NOMO-1 (cell line): ENCODE data around the gene MTHFS.
"Not testable (repeated sequence)": the region's sequence is repeated elsewhere in the genome, so short reads cannot be mapped to it uniquely, and the experiment has no call there.

ENCODE experiments used
- DNase-seq, 2 experiments: peaks; one replicate each; lab custom pipeline; 2025; ENCODE audit not compliant: unreplicated experiment in 2 of 2; lab: John Stamatoyannopoulos, UW

Gene MTHFS

DNA sequence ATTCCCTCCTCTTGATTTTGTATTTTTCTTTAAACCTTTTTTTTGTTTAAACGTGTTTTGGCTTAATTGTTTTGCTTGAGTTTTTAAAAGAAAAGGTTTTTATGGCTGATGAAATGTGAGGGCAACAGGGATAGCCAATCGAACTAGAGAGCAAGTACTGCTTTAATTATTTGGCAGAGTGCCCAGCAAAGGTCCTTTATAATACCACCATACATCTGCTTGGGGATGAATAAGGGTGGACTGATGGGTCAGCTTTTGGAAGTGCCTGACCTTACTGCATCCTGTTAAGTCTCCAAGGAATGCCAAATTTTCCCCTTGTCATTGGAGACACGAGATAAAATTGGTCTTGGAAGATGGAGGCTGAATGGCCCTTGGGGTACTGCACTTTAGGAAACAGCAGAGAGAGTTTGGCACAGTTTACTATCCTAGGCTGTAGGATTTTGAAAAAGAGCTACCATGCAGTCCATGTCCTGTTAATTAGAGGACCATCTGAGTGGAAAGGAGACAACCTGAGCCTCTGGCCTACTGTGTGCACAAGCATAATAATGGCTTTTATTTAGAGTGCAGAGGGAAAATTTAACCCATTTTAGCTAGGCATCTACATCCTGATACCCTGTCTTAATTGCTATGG is 19.8 kb upstream of the MTHFS start:
- no peak for DNase-seq

DNA sequence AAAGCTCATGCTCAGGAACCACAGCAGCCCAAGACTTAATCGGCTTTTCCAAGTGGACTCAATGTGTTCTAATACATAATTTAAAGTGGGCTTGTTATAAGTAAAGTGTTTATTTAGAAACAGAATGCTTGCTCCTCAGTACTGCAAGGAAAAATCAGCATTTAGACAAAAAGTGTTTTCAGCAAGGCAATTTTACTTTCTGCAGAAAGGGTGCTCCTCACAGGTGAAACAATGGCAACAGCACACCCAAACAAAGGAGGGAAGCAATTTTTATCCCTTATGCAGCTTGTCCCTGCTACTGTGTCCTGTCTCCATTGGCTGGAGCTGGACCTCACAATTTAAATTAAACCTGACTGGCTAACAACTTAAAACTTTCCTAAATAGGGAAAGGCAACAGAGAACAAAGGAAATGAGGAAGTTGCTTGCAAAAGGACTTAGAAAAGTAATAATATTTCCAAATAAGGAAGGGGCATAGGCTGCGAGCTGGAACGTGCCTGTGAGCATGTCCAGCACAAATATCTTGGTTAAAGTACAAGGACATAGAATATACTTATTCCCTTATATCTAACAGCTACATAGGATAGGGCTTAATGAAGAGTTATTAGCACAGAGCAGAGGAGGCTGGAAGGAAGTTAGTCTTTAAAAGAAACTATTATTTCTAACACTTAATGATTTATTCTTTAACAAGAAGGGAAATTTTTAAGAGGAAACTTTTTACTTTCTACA is 19.1 kb upstream of the MTHFS start:
- DNase-seq: not testable (repeated sequence)

DNA sequence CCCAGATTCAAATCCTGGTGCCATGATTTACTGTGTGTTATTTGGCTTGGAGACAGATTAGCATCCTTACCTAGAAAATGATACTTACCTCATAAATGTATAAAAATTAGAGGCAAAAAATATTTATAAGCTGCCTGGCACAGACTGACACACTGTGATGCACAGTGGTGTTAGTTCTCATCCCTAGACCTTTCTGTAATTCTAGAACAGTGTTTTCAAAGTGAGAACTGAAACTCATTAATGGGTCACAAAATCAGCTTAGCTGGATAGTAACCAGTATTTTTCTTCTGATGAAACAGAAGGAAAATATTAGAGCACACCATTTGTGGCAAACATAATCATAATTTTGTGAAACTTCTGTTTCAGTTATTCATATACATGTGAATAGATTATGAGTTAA is 17.9 kb upstream of the MTHFS start:
- DNase-seq: no peak

DNA sequence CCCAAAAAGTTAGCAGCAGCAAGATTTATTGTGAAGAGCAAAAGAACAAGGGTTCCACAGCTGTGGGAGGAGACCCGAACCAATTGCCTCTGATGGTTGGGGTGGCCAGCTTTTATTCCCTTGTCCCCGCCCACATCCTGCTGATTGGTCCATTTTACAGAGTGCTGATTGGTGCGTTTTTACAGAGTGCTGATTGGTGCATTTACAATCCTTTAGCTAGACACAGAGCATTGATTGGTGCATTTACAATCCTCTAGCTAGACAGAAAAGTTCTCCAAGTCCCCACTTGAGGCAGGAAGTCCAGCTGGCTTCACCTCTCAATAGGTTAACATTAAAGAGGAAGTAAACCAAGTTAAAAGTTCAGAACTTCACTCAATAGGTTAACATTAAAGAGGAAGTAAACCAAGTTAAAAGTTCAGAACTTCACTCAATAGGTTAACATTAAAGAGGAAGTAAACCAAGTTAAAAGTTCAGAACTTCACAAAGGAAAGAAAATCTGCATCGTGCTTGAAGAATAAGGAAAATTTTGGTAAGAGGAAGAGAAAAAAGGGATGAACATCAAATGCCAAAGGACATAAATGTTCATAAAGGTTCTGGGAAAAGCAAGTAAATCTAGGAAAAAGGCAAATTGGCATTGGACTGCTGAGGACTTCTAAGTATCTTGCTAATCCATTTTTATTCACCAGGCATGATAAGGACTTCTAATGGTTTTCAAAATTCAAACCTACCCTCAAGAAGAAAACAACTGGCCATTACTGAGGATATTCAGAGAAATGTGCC is 12.9 kb upstream of the MTHFS start:
- DNase-seq: peak; percentile 16 to 56

DNA sequence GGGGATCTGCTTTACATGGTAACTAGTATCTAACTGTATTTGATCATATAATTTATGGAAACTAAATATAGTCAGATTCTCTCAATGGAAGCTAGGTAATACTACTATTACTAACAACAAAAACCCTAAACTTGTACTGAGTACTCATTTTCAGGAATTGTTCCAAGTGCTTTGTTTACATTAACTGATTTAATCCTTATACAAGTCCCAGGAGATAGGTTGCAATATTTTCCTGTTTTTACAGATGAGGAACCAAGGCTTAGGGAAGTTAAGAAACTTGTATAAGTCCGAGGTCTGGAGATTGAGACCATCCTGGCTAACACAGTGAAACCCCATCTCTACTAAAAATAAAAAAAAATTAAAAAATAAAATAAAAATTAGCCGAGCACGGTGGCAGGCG is 7.5 kb upstream of the MTHFS start:
- no peak for DNase-seq

DNA sequence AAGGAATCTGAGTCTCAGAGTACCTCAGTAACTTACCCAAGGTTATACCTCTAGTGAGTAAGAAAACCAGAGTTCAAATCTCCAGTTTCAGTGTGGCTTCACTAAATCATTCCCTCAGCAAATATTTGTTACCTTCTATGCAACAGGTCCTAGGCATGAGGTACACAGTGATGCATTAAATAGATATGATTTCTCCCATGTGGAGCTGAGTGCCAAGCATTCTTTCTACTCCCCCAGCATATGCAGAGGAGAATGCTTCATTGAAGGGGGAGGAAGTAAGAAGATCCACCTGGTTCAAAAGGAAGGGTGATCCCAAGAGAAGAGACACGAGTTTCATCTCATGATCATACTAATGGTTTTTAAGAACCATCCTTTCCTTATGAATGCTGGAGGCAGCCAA is 6.8 kb upstream of the MTHFS start:
- DNase-seq: no peak

DNA sequence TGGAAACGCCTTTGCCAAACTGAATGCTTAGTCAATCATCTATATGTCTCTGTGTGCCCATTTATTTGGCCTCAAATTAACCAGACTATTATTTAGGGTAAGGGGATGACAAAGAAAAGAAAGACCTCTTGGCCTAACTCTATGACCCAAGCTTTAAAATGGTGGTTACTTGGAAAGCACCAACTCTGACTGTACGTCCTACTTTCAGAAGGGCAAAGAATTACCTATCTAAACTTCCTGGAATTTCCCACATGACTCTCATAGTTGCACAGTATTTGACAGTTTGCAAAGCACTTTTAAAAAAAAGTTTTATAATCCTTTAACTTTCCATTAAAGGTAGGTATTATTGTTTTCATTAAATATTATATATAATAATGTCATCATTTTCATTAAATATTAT is 6.3 kb upstream of the MTHFS start:
- no peak for DNase-seq

DNA sequence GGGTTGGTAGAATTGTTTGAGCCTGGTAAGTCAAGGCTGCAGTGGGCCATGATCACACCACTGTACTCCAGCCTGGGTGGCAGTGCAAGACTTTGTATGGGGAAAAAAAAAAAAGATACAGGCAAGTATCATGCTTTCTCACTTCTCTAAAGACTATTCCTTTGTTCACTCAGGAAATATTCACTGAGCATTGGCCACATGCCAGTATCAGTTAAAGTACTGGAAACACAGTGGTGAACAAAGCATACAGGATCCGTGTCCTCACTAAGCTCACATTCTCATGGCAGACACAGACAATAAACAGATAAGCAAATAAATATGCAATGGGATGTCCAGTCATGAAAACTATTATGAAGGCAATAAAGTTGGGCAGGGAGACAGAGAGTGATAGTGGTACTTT is 5.1 kb upstream of the MTHFS start:
- DNase-seq: no peak

DNA sequence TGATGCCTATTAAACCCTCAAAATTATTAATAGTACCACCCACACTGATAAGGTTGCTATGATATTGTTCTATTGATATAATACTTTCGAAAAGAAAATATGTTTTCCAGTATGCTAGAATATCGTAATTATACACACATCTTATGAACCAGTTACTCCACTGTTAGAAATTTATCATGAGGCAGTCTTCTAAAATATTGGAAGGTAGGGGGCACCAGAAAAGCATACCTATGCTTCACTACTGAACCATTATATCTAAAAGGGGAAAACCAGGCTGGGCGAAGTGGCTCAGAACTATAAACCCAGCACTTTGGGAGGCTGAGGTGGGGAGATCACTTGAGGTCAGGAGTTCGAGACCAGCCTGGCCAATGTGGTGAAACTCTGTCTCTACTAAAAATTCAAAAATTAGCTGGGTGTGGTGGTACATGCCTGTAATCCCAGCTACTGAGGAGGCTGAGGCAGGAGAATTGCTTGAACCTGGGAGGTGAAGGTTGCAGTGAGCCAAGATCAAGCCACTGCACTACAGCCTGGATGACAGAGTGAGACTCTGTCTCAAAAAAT is 4.1 kb upstream of the MTHFS start:
- not testable (repeated sequence) for DNase-seq

DNA sequence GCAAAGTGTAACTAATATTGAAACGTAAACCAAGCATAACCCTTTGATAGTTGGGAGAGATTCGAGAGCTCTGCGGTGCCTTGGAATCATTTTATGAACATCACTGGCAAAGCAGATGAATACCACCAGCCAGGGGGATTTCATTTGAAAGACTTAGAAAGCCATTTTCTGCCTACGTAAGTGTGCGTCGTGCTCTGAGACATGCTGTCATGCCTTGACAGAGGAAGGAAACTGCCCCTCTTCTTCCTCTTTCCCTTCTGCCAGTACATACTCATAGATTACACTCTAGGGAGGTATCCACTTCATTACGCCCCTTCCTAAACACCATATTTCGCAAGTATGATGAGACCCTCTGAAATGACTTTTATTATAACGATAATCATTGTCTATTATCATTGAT is 3.3 kb upstream of the MTHFS start:
- no peak for DNase-seq

DNA sequence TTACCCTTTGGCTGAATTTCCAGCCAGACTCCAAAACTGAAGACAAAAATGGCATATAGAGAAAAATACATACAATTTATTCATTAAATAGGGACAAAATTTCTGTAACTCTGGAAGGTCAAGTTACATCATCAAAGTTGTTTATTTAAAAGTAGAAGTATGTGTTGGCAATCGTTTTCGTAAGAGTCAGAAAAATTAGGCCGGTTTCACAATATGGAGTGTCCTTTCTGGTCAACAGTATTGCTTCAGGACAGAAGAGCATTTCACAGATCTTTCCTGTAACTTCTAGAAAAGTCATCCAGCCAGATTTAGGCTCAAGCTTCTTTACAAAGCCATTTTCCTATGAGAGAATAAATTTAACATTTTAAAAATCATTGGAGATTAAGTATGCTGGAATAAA is 2.0 kb upstream of the MTHFS start:
- DNase-seq: peak; percentile 37 to 82

DNA sequence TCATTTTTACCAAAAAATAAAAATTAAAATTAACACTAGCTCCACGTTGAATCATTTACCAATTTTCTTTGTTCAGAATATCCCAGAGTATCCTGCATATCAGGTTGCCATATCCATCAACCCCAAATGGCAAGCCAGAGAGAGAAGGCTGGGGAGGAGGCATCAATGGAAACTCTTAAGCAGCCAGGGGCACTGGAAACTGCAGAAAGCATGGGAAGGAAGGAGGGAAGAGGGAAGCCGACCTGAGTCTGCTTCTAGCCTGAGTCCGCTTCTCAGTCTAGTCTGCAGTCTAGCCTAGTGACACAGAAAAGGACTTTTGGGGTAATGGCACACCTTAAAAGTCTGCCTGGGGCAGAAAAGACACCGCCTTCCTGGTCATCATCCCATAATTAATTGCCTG is 1.6 kb upstream of the MTHFS start:
- DNase-seq: no peak

DNA sequence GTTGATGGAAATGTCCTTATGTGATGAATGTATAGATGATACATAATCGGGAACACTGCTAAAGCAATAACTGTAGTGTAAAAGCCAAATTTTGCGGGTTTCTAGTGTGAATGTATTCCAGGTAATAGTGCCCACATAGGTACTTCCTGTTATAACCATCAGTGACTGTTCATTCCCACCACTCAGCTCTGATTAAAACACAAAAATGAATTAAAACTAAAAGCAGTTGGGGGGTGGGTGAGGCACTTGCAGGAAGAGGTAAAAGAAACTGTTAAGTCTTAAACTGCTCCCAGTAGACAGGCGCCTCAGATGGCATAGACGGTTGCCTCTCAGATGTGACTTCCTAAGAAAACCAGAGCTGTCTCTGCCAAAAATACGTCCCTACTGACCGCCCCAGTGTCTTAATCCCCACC is 893 bp upstream of the MTHFS start:
- DNase-seq: no peak

DNA sequence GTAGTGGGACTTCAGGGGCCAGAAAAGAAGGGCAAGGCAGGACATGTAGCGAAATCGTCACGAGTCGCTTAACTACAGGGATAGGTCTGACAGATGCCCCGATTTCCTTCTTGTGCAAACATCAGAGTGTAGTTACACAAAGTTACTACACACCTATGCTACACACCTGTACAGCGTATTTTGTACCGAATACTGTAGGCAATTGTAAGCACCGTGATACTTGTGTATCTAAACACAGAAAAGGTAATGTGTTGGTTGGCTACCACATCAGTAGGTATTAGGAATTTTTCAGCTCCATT is 515 bp upstream of the MTHFS start:
- peak in 1 of 2 experiments; percentile 48 for DNase-seq

DNA sequence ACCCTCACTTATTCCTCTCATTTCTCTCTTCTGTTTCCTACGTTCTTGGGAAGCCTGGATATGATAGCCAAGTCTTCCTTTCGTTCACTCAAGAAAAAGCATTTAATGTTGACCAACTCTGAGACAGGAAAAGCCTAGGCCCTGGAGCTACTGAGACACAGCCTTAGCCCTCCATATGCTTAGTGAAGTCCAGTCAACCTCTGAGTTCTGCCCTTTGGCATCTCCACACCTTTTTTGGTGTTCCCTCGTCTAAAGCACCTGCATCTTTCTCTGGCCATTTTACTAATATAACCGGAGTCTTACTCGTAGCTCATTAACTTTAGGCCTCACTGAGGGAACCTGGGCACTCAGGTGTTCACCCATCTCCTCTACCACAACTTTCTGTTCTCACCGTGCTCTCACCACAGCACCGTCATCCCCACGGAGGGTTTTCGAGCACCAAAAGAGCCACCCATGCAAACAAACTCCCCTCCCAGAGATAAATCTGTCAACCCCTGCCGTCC is 632 bp downstream of the MTHFS start:
- no peak for DNase-seq

DNA sequence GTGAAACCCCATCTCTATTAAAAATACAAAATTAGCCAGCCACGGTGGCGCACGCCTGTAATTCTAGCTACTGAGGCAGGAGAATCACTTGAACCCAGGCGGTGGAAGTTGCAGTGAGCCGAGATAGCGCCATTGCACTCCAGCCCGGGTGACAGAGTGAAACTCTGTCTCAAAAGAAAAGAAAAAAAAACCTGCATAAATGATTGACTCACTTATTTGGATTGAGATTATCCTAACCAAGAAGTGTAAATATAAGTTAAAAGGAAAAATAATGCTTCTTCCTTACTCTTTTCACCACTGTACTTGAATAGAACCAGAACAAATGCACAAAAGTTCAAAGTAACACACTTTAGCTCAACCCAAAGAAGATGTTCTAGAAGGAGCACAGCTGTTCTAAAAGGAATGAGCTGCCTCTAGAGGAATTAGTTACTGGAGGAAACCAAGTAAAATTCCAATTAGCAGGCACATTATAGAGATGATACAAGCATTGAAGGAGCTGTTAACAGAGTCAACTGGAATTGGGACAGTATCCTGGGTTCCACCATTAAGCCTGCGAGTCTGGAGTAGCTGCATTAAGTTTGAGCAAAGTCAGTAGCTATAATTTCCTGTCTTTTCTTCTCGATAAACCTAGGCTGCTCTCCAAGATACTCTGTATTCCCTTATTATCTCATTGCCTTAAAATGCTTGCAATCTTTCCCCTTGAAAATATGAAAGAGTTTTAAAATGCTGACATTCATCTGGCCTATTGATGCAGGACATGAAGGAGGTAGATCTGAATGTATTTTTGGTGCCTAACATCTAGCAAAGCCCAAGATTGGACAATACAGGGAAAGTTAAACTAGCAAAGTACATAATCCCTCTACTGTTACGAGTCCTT is 9.5 kb downstream of the MTHFS start:
- no peak for DNase-seq

DNA sequence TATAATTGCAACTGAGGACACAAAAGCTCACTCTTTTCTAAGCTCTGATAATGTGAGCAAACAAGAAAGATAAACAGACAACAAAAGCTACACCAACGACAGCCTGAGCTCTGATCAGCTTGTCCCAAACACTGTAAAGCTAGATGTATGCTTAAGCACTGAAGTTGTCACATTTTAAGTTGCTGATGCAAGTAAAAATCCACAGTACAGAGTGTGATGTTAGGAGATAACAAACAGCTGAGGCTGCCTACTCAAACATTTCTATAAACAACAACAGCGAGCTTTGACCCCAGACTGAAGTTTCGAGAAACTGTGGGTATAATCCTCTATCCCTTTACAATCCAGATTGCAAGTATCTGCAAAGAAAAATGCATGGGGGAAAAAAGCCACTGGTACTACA is 10.7 kb downstream of the MTHFS start:
- no peak for DNase-seq

DNA sequence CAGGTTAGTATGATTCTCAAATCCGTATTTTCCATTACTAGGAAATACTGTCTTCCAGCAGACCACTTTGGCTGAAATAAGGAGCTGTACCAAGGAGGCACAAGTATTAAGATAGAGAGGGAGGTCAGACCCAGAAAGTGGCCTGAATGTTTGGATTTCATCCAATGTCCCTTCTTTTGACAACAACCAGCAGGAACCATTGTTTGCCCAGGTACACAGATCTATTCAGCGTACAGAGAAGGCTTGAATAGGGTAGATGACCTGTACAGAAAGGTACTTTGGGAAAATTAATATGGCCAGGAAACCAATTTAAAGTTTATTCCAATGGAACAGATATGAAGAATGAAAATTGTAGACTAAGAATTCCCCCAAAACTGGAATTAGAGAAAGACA is 12.6 kb downstream of the MTHFS start:
- DNase-seq: no peak

DNA sequence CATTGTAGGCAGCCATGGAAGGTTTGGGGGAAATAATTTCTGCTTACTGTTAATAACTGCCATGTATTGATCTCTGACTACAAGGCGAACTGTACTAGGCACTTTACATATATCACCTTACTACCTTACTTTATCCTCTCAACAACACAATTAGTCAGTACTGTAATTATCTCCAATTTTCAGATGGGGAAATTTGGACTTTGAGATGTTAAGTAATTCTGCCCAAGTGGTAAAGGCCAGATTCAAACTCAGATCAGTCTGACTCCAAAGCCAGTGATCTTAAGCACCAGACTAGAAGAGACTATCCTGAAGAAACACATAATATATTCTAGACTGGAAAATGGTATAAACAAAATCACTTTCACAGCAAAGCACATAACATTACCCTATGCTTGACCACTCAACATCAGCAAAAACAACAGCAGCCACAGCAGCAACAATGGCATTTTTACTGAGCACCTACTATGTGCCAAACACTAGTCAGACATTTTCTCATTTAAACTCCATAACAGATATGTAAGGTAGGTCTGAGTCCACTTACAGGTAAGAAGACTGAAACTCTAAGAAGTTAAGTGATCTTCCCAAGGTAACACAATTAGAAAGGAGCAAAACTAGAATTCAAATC is 13.1 kb downstream of the MTHFS start:
- DNase-seq: no peak

DNA sequence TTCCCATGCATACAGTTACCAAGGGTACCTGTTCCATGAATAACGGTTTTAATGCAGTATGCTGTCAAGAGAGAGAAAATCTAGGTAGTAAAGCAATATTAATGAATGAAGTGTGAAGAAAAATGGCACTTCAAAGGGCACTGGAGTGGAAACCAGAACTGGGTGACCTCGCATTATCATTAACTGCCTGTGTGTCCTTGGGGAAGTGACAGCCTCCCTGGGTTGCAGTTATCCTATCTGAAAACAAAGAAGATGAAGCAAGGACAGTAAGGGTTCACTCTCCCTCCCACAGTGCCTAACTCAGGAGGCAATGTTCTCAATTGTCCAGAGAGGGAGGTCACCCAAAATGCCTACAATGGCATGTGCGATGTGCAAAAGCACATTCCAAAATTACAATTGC is 15.1 kb downstream of the MTHFS start:
- DNase-seq: no peak
